ENCODE results near the gene CSAD.
"Not testable (repeated sequence)": the region's sequence is repeated elsewhere in the genome, so short reads cannot be mapped to it uniquely, and the experiment has no call there.

The CSAD gene

DNA sequence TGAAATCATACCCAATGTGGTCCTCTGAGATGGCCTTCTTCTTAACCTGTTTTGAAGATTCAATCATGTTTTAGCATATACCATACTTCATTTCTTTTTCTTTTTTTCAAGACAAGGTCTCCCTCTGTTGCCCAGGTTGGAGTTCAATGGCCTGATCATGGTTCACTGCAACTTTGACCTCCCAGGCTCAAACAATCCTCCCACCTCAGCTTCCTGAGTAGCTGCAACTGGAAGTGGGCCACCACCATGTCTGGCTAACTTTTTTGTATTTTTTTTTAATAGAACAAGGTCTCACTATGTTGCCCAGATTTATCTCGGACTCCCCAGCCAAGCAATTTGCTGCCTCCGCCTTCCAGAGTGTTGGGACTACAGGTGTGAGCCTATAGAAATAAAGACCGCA, 47.0 kb downstream of the CSAD start:
- no peak for DNase-seq

DNA sequence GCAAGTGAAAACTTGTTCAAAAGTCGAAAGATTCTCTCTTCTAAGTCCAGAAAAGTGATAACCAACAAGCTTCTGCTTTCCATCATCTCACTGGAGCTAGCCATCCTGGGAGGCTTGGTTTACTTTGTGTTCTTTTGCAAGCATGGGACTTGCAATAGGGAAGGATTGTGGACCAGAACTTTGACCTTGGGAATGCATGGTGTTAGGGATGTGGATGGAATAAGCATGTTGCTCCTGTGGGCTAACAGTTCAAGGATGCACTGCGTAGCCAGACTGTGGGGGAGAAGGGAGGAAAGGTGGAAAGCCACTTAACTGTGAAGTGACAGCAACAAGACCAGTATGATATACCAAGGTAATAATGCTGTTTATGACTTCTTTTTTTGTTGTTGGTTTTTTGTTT, 48.9 kb downstream of the CSAD start:
- DNase-seq: no peak

DNA sequence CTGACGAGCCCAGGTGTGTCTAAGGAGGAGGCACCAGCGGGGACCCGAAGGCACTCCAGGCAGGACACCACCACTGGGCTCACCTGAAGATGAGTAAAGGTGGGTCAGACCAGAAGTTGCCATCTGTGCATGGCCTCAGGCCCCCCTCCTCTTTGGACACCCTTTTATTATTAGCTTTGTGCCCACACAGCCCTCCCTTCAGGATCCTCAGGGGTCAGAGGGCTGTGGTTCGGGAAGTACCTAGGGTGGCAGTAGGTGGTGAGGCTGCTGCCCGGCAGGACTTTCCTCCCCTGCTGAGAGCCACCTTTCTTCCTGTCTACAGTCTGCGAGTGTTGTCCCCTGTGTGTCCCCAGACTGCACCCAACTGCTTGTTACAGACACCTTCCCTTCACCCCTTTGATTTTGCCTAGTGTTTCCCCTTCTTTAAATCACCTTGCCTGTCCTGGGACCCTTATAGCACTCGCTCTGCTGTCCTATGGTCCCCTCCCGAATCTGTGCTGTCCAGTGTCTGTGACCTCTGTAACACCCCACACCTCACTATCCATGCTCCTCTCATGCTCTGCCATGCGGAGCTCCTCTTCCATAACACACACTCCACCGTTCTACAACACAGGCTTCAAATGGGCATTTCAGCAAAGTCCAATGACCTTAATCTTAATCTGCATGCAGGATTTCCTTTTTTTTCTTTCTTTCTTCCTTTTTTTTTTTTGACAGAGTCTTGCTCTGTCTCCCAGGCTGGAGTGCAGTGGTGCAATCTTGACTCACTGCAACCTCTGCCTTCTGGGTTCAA, 51.8 kb downstream of the CSAD start:
- no peak for DNase-seq

DNA sequence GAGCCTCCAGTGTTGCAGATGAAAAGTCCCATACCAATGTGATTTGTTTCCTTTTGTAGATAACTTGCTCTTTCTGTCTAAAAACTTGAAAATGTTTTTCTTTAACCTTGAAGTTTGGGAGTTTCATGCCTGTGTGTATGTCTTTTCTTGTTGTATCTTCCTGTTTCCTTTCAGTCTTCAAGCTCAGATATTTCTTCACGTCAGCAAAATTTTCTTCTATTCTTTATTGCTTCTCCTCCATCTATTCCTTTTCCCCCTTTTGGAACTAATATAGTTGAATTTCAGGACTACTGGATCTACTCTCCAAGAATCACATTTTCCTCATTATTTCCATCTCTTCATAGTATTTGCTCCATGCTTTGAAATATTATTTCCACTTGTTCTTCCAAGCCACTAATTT, 53.6 kb downstream of the CSAD start:
- DNase-seq: no peak

DNA sequence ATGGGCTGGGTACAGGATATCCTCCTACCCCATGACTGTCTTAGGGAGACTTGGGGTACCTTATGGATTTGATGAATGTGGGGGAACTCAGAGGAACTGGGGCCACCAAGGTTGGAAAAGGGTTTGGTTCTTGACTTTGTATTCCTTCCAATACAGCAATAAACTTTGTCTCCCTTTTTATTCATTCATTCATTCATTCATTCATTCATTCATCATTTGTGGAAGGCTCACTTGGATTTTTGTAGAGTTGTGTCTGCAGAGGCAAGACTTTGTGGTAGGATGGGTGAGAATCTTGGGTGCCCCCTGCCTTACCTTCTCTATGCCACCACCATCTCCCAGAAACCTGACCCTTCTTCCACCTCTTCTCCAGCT, 56.4 kb downstream of the CSAD start:
- DNase-seq: no peak

DNA sequence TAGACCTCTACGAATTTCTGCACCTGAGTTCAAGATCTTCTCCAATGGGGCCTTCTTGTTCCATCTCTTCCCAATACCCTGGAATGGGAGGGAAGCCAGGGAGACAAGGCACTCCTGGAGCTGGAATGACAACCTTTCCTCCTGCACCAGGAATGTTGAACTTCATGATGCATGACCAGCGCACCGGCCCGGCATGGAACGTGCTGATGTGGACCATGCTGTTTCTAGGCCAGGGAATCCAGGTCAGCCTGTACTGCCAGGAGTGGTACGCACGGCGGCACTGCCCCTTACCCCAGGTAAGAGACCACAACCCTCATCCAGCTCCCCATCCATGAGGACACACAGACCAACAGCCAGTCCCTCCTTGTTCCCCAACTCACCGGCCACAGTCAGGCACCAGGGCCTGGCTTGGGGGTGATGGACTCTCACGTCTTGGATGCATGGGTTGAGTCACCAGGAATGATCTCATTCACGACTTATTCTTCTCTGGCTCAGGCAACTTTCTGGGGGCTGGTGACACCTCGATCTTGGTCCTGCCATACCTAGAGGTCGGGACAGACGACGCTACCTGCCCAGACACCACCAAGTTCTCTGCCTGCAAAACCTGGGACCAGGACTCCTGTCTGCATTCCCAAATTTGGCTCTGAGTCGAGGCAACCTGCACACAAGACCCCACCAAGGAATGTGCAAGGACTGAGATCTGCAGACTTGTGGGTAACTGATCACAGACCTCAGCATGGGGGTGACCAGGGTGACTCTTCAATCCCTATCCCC, 57.0 kb downstream of the CSAD start:
- DNase-seq: no peak

DNA sequence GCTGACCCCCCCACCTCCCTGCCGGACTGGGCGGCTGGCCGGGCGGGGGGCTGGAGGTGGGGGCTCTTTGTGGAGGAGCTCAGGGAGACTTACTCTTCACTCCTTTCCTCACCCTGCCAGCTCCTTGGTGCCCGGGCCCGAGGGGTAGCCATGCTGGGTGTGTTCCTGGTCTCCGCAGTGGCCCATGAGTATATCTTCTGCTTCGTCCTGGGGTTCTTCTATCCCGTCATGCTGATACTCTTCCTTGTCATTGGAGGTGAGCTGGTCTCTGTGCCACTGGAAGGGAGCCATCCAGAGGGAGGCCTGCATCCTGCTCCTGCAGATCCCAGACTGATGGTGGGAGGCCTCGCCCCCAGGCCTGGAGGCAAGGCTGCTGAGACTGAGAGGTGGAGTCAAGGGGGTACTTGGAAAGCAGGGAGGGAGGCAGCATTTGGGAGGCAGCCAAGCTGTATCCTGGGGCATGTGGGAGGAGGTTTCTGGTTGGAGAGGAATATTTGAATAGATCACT, 57.7 kb downstream of the CSAD start:
- DNase-seq: no peak

DNA sequence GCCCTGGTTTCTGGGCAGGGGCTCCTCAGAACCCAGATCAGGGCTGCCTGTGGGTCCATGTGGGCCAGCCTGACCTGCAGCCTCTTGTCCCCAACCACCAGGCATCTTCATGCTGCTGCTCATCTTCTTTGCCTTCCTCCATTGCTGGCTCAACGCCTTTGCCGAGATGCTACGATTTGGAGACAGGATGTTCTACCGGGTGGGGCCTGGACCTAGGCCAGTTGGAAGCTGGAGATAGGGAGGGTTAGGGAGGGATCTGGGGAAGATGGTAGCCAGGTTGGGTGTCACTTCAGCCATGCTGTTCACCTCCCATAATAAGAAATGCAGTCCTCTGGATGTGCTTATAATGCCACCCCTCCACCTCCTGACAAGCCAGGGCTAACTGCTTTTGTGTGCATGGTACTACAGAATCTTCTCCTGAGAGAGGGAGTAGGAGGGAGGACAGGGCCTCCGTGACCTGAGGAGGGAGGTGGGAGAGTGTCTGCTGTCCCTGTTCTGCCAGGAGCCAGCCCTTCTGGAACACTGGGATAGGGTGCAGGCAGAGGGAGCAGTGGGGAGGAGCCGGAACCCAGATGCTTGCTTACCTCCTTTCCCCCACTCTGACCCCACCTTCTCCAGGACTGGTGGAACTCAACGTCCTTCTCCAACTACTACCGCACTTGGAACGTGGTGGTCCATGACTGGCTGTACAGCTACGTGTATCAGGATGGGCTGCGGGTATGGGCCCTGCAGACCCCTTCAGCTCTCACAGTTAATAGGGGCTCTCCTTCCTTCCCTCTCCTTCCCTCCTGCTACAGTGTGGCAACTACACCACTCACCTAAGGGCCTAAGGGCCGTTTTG, 59.8 kb downstream of the CSAD start:
- DNase-seq: no peak

DNA sequence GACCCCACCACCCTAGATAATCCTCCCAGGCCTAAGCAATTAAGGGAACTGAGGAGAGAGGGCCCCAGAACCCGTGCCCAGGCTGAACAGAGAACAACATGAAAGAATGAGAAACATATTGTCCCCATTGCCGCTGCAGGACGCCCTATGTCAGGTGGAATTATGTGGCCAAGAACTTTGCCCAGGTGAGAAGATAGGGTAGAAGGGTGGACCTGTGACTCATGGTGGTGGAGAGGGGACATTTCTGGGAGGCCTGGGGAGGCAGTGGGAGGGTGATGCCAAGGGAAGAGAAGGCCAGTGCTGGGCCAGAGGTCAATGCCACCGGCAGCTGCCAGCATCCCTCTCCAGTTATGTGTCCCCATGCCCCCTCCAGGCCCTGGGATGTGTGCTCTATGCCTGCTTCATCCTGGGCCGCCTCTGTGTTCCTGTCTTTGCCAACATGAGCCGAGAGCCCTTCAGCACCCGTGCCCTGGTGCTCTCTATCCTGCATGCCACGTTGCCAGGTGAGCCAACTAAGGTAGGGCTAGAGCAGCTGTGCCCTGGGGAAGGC, 61.9 kb downstream of the CSAD start:
- DNase-seq: no peak

DNA sequence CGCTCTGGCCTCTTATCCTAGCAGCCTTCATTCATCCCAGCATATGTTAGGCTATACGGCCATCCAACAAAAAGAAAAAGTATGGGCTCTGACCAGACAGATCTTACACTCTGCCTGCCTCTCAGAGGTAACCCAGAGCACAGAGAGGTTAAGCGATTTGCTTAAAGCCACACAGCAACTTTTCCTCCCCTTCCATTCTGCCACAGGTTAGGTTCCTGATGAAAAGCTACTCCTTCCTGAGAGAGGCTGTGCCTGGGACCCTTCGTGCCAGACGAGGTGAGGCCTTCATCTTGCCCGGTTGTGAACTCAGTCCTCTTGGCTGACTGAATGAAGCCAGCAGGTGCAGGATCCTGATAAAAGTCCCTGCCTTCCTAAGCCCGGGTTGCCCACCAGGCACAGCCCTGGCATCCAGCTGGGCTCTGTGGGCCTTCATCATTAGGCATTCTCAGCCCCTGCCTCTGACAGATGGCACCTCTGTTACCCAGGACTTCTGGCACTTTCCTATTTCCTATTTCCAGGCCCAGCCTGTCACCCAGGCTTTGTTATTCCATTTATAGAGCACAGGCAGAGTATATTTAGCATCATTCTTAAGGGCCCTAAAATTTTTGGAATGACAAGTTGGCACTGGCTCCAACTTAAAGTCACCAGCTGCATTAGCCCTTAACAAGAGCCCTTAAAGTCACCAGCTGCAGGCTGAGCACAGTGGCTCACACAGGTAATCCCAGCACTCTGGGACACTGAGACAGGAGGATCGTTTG, 64.7 kb downstream of the CSAD start:
- no peak for DNase-seq

DNA sequence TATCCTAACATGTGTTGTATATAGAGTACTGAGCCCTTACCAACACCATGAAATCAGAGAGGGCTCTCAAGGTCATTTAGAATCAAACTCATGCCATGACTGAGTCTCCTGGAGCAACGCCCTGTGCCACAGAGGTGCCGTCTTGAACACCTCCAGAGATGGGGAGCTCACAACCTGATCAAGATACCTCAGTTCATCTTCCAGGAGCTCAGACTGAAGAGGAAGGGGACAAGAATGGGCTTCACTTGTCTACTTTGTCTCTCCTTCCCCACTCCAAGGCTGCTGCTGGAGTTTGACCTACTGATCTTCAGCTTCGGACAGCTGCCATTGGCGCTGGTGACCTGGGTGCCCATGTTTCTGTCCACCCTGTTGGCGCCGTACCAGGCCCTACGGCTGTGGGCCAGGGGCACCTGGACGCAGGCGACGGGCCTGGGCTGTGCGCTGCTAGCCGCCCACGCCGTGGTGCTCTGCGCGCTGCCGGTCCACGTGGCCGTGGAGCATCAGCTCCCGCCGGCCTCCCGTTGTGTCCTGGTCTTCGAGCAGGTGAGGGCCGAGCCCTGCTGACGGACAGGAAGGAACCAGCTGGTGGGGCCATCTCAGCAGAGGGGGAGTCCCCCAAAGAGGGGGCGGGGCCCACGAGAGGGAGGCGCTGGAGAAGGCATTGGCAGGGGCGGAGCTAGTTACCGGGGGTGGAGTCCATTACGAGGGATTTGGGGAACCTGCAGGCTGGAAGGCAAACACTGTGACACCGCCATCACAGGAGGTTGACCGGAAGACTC, 65.4 kb downstream of the CSAD start:
- DNase-seq: no peak

DNA sequence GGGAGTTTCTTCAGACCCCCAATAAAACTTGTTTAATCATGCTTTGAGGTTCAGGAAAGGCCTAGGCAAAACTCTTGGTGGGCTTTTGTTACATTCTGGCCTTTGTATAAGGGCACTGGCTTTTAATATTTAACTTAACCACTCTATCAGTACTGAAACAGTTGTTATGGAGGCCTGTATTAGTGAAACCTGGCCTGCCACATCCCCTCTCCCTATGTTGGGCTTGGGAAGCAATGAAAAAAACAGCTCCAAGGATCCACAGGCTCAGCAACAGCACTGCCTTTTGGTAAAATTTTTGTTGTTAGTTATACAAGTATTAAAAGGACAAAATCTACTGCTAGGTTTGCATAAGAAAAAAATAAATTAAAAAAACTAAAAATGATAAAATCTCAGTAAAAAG, 66.8 kb downstream of the CSAD start:
- DNase-seq: no peak

DNA sequence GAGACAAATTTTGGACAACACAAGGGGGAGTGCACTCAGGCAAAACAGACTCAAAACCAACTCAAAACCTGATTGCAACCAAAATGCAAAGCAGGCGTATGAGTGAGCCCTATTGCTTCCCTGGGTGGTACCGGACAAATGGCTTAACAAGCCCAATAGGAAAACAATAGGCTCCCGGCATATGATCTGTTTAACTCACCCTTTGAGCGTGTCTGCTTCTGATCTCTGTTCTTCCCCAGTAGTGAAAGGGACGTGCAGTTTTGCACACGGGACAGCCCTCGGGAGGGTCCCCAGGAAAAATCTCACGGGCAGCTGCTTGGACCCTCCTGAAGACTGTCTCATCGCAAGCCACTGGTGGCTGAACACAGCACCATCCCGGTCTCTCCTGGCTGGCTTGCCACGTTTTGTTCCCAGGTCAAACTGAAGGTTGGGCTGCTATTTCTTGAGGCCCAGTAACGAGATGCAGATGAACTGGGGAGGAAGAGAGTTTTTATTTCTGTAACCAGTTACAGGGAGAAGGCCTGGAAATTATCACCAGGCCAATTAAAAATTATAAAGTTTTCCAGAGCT, 67.5 kb downstream of the CSAD start:
- DNase-seq: no peak

DNA sequence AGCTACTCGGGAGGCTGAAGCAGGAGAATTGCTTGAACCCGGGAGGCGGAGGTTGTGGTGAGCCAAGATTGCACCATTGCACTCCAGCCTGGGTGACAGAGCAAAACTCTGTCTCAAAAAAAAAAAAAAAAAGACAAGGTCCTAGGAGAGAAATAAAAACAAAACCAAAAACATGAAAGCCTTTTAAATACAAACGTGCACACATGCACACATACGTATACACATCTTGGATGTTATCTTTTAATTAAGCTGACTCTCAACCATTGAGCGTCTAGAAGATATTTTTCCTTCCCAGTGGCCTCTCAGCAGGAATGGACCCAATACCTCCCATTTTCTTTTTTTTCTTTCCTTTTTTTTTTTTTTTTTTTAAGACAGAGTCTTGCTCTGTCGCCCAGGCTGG, 68.3 kb downstream of the CSAD start:
- DNase-seq: not testable (repeated sequence)

Measured in SHP77 (cell line).